Testis (tissue), 3 donors: ENCODE data around the gene ZNF559. TPM values are rescaled to one million over a fixed set of nuclear protein-coding genes. Genes with fewer than 3 reads are reported as not detected.

Experiments
- DNase-seq: peaks from one replicate; pipeline ENCODE4 v3.0.0-alpha.2; 2019
- H3K27ac ChIP-seq, 2 donors: fragments of 200-600 bp; sonication (generic); one replicate each; pipeline ENCODE4 v1.5.1; 2019
- H3K27me3 ChIP-seq: fragments of 200-600 bp; sonication (generic); one replicate; pipeline ENCODE4 v1.5.1; 2019
- H3K36me3 ChIP-seq: fragments of 200-600 bp; sonication (generic); one replicate; pipeline ENCODE4 v1.5.1; 2017; ENCODE audit warnings: low read depth; ENCODE audit errors: missing control alignments
- H3K4me1 ChIP-seq: fragments of 200-600 bp; sonication (generic); one replicate; pipeline ENCODE4 v1.5.1; 2019
- H3K4me3 ChIP-seq, 2 donors: fragments of 200-600 bp; sonication (generic); one replicate each; pipeline ENCODE4 v1.5.1; 2017 to 2019
- H3K9me3 ChIP-seq: fragments of 200-600 bp; sonication (generic); one replicate; pipeline ENCODE4 v1.5.1; 2017
- CTCF ChIP-seq, 3 experiments: fragments of 450-650 bp in 2 of 3; fragments of 200-600 bp in 1 of 3; sonication (generic) in 1 of 3; IDR thresholded peaks; one replicate each; pipeline ENCODE4 v1.5.1; 2016 to 2019; ENCODE audit warnings: antibody characterized with exemption in 3 of 3, mild to moderate bottlenecking in 2 of 3, moderate library complexity in 1 of 3
- POLR2A ChIP-seq: fragments of 450-650 bp; IDR thresholded peaks from one replicate; pipeline ENCODE4 v1.6.1; 2017; ENCODE audit warnings: antibody characterized with exemption, mild to moderate bottlenecking, moderate library complexity
- WGBS, 2 donors: methylation state at CpG; one replicate each; pipeline ENCODE4 v1.1.5; 2018; 5-methylcytosine and 5-hydroxymethylcytosine counted together
- intact Hi-C: fragments of 100-400 bp; cut with DNase I; formaldehyde crosslinking; loops from one replicate; pipeline ENCODE4 v1.15.1; 2023; ENCODE audit warnings: low total_unique reads
- polyA plus RNA-seq: library from polyadenylated mRNA; stranded (reverse); fragments of 350-450 nt; fragmentation: Illumina TruSeq; extraction: RNeasy Lipid Tissue Mini Kit (QIAGEN cat#74804); gene quantifications from one replicate; pipeline ENCODE4 v1.2.3, GENCODE V29; 2014; ENCODE audit warnings: low read depth, low replicate concordance; ENCODE audit not compliant: insufficient read depth
- total RNA-seq, 2 donors: library from RNA; depleted of rRNA; stranded (reverse); fragments of >200 nt; gene quantifications; one replicate each; pipeline ENCODE4 v1.2.3, GENCODE V29; 2016

ZNF559 gene
- total and polyA plus RNA-seq, 3 donors from 2014 or later: 15.4 to 49.7 (median 48.4) TPM

GRCh38 chr19:9370738-9371619 lies 47.0 kb downstream of the ZNF559 start:
- Histone ChIP-seq H3K9me3 (no peaks in the 10 kb centered on the region), H3K36me3 (no peaks in the 10 kb centered on the region)

GRCh38 chr19:9381361-9381785 lies 57.4 kb downstream of the ZNF559 start:
- no peaks in the 10 kb centered on the region for H3K4me1 ChIP-seq
- TF ChIP-seq POLR2A (no peak), CTCF (IDR thresholded peaks at IDR 0.05) (no peak)
- no peak overlapping the region for H3K27ac ChIP-seq
- no peak overlapping the region for H3K4me3 ChIP-seq
- no peak for DNase-seq
- peaks cover 12% of the 10 kb centered on the region for H3K36me3 ChIP-seq
- intact Hi-C loops: no loop called here
- no peaks in the 10 kb centered on the region for H3K27me3 ChIP-seq
- H3K9me3 ChIP-seq: no peaks in the 10 kb centered on the region
- WGBS, 2 donors: 83 to 97% methylated on average over 4 of the region's 4 CpGs

More at GRCh38 chr19:9370738-9371619, 47.0 kb downstream of the ZNF559 start:
- H3K4me3 ChIP-seq: no peak overlapping the region
- intact Hi-C loops: no loop called here
- H3K27me3 ChIP-seq: no peaks in the 10 kb centered on the region
- no peak for TF ChIP-seq POLR2A
- no peak for TF ChIP-seq CTCF (IDR thresholded peaks at IDR 0.05)
- DNase-seq: no peak
- no peaks in the 10 kb centered on the region for H3K4me1 ChIP-seq
- H3K27ac ChIP-seq: no peak overlapping the region
- WGBS, 2 donors: 90 to 91% methylated on average over 6 of the region's 6 CpGs

Other genes with a start within 250 kb of the ZNF559 start
- under 1 TPM in 1 of 2 donors, not detected in 1; 0.12 TPM for gene OR1M1, start 237.1 kb upstream of the ZNF559 start, total RNA-seq
- not detected for gene OR1M1, start 237.1 kb upstream of the ZNF559 start, polyA plus RNA-seq
- not detected for gene OR7G2, start 216.7 kb upstream of the ZNF559 start, total RNA-seq
- gene OR7G2, start 216.7 kb upstream of the ZNF559 start, polyA plus RNA-seq: not detected
- gene OR7G1, start 208.4 kb upstream of the ZNF559 start, total RNA-seq: not detected
- gene OR7G1, start 208.4 kb upstream of the ZNF559 start, polyA plus RNA-seq: not detected
- not detected for gene OR7G3, start 197.2 kb upstream of the ZNF559 start, total RNA-seq
- not detected for gene OR7G3, start 197.2 kb upstream of the ZNF559 start, polyA plus RNA-seq
- 10 to 100 TPM; 19.4 to 28.8 TPM for gene ZNF317, start 183.8 kb upstream of the ZNF559 start, total RNA-seq
- gene ZNF317, start 183.8 kb upstream of the ZNF559 start, polyA plus RNA-seq: 16.1 TPM
- under 1 TPM; 0.62 to 0.79 TPM for gene OR7D2, start 145.2 kb upstream of the ZNF559 start, total RNA-seq
- gene OR7D2, start 145.2 kb upstream of the ZNF559 start, polyA plus RNA-seq: 1.7 TPM
- under 1 TPM in 1 of 2 donors, not detected in 1; 0.06 TPM for gene OR7D4, start 104.6 kb upstream of the ZNF559 start, total RNA-seq
- gene OR7D4, start 104.6 kb upstream of the ZNF559 start, polyA plus RNA-seq: not detected
- gene OR7E24, start 73.2 kb upstream of the ZNF559 start, total RNA-seq: 1 to 10 TPM in 1 of 2 donors, under 1 TPM in 1; 0.62 to 1.5 TPM
- gene OR7E24, start 73.2 kb upstream of the ZNF559 start, polyA plus RNA-seq: 2.3 TPM
- gene ZNF699, start 14.3 kb upstream of the ZNF559 start, total RNA-seq: 10 to 100 TPM; 11.9 to 12.0 TPM
- 2.2 TPM for gene ZNF699, start 14.3 kb upstream of the ZNF559 start, polyA plus RNA-seq
- 10 to 100 TPM; 11.9 to 20.7 TPM for gene ZNF177, start 38.8 kb downstream of the ZNF559 start, total RNA-seq
- 16.5 TPM for gene ZNF177, start 38.8 kb downstream of the ZNF559 start, polyA plus RNA-seq
- gene ZNF266, start 111.4 kb downstream of the ZNF559 start, total RNA-seq: 10 to 100 TPM; 26.5 to 43.3 TPM
- gene ZNF266, start 111.4 kb downstream of the ZNF559 start, polyA plus RNA-seq: 18.5 TPM
- gene ZNF560, start 174.4 kb downstream of the ZNF559 start, total RNA-seq: 10 to 100 TPM; 13.1 to 15.4 TPM
- gene ZNF560, start 174.4 kb downstream of the ZNF559 start, polyA plus RNA-seq: 8.0 TPM
- gene ZNF426, start 214.5 kb downstream of the ZNF559 start, total RNA-seq: 10 to 100 TPM; 13.8 to 13.9 TPM
- 5.7 TPM for gene ZNF426, start 214.5 kb downstream of the ZNF559 start, polyA plus RNA-seq